ENCODE measurements around the gene PDGFRA. TPM values are rescaled to one million over a fixed set of nuclear protein-coding genes. Genes with fewer than 3 reads are reported as not detected.

PDGFRA gene
- 1.6 and 5.6 TPM in 2 replicates for total RNA-seq

DNA sequence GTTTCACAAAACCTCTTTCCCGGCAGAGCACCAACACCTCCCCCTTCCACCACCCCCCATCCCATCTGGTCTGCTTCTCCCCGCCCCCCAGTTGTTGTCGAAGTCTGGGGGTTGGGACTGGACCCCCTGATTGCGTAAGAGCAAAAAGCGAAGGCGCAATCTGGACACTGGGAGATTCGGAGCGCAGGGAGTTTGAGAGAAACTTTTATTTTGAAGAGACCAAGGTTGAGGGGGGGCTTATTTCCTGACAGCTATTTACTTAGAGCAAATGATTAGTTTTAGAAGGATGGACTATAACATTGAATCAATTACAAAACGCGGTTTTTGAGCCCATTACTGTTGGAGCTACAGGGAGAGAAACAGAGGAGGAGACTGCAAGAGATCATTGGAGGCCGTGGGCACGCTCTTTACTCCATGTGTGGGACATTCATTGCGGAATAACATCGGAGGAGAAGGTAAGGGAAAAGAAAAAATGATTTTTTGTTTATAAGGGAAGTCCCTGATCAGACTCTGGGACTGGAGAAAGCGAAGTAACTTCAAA, at the start of gene PDGFRA:
Gene PDGFRA (plus strand): TSS at position 333 of the 541 bp plus-strand sequence. CDS start 29,476 bp downstream, outside the sequence.

Other genes with a start within 250 kb of the PDGFRA start
- 84.5 and 90.3 TPM in 2 replicates for gene CHIC2, start 164.7 kb upstream of the PDGFRA start, total RNA-seq
- not detected in 2 replicates for gene GSX2, start 129.1 kb upstream of the PDGFRA start, total RNA-seq

All from epithelial cell of umbilical artery (primary cell).